SK-N-SH treated with all-trans-retinoic acid at 6 μM for 48 hours (cell line): ENCODE data around the gene PRRT2.
A peak's percentile ranks its signal among the peaks of the same experiment; 100 is the strongest.

ENCODE experiments used
- ATAC-seq: fragments of 200-7000 bp; cut with Tn5 transposase; 3 replicates; pipeline ENCODE4 v1.9.1; 2020; ENCODE audit warnings: mild to moderate bottlenecking, moderate library complexity
- ARNTL ChIP-seq: fragments of 450-650 bp; formaldehyde crosslinking; IDR thresholded peaks from 2 replicates; pipeline ENCODE4 v1.5.0; 2020; ENCODE audit warnings: low read depth, mild to moderate bottlenecking, moderate library complexity, borderline replicate concordance
- BACH2 ChIP-seq: fragments of 250-450 bp; sonication (Bioruptor Pico); IDR thresholded peaks from 2 replicates; pipeline ENCODE4 v1.9.0; 2021; ENCODE audit warnings: mild to moderate bottlenecking, borderline replicate concordance
- CSDC2 ChIP-seq: fragments of 250-450 bp; sonication (Bioruptor Pico); IDR thresholded peaks from 2 replicates; pipeline ENCODE4 v1.5.0; 2020; ENCODE audit warnings: mild to moderate bottlenecking, moderate library complexity
- ESRRG ChIP-seq: fragments of 250-450 bp; sonication (Bioruptor Pico); IDR thresholded peaks from 2 replicates; pipeline ENCODE4 v1.6.1; 2021; ENCODE audit warnings: mild to moderate bottlenecking
- ISL1 ChIP-seq: fragments of 250-450 bp; sonication (Bioruptor Pico); IDR thresholded peaks from 2 replicates; pipeline ENCODE4 v2.1.2; 2022; ENCODE audit warnings: mild to moderate bottlenecking, moderate library complexity
- OSR1 ChIP-seq: fragments of 250-450 bp; sonication (Bioruptor Pico); IDR thresholded peaks from 2 replicates; pipeline ENCODE4 v1.8.0; 2022; ENCODE audit warnings: moderate library complexity, mild to moderate bottlenecking, inconsistent platforms
- RARB ChIP-seq: fragments of 250-450 bp; sonication (Bioruptor Pico); IDR thresholded peaks from 2 replicates; pipeline ENCODE4 v1.8.0; 2021; ENCODE audit warnings: mild to moderate bottlenecking, moderate library complexity
- SNAI2 ChIP-seq: fragments of 250-450 bp; sonication (Bioruptor Pico); IDR thresholded peaks from 2 replicates; pipeline ENCODE4 v1.5.0; 2020; ENCODE audit warnings: mild to moderate bottlenecking, moderate library complexity
- TCF4 ChIP-seq: fragments of 250-450 bp; sonication (Bioruptor Pico); IDR thresholded peaks from 2 replicates; pipeline ENCODE4 v1.8.0; 2021; ENCODE audit warnings: mild to moderate bottlenecking, moderate library complexity, borderline replicate concordance
- TOX ChIP-seq: fragments of 250-450 bp; sonication (Bioruptor Pico); IDR thresholded peaks from 2 replicates; pipeline ENCODE4 v1.8.0; 2021; ENCODE audit warnings: mild to moderate bottlenecking, moderate library complexity, borderline replicate concordance
- ZC3H10 ChIP-seq: fragments of 250-450 bp; sonication (Bioruptor Pico); IDR thresholded peaks from 2 replicates; pipeline ENCODE4 v1.5.1; 2021; ENCODE audit warnings: mild to moderate bottlenecking, moderate library complexity
- ZFP3 ChIP-seq: fragments of 250-450 bp; sonication (Bioruptor Pico); IDR thresholded peaks from 2 replicates; pipeline ENCODE4 v1.5.0; 2020; ENCODE audit warnings: mild to moderate bottlenecking, moderate library complexity
- ZFP30 ChIP-seq: fragments of 450-650 bp; formaldehyde crosslinking; IDR thresholded peaks from 2 replicates; pipeline ENCODE4 v1.5.0; 2022; ENCODE audit warnings: mild to moderate bottlenecking, moderate library complexity
- ZNF565 ChIP-seq: fragments of 450-650 bp; formaldehyde crosslinking; conservative IDR thresholded peaks from 2 replicates; pipeline ENCODE4 v1.5.0; 2020; ENCODE audit warnings: low read depth, mild to moderate bottlenecking, moderate library complexity
- ZNF70 ChIP-seq: fragments of 450-650 bp; formaldehyde crosslinking; IDR thresholded peaks from 2 replicates; pipeline ENCODE4 v1.5.0; 2020; ENCODE audit warnings: mild to moderate bottlenecking, moderate library complexity
- ZNF8 ChIP-seq: fragments of 450-650 bp; formaldehyde crosslinking; IDR thresholded peaks from 2 replicates; pipeline ENCODE4 v1.5.0; 2020; ENCODE audit warnings: mild to moderate bottlenecking, moderate library complexity
- TF ChIP-seq, protein P1 (sequence below): fragments of 250-450 bp; sonication (Bioruptor Pico); IDR thresholded peaks from 2 replicates; pipeline ENCODE4 v1.5.1; 2021; ENCODE audit warnings: mild to moderate bottlenecking, moderate library complexity
- TF ChIP-seq, protein P2 (sequence below): fragments of 250-450 bp; sonication (Bioruptor Pico); IDR thresholded peaks from 2 replicates; pipeline ENCODE4 v1.5.1; 2020; ENCODE audit warnings: low read depth, mild to moderate bottlenecking, moderate library complexity
- TF ChIP-seq, protein P3 (sequence below): fragments of 250-450 bp; sonication (Bioruptor Pico); IDR thresholded peaks from 2 replicates; pipeline ENCODE4 v1.8.0; 2020; ENCODE audit warnings: mild to moderate bottlenecking, moderate library complexity, borderline replicate concordance
- TF ChIP-seq, protein P4 (sequence below): fragments of 250-450 bp; sonication (Bioruptor Pico); IDR thresholded peaks from 2 replicates; pipeline ENCODE4 v1.5.0; 2020; ENCODE audit warnings: mild to moderate bottlenecking, moderate library complexity
- TF ChIP-seq, protein P5 (sequence below): fragments of 250-450 bp; sonication (Bioruptor Pico); IDR thresholded peaks from 2 replicates; pipeline ENCODE4 v1.8.0; 2021; ENCODE audit warnings: low read depth, mild to moderate bottlenecking, moderate library complexity, borderline replicate concordance

Gene PRRT2

DNA sequence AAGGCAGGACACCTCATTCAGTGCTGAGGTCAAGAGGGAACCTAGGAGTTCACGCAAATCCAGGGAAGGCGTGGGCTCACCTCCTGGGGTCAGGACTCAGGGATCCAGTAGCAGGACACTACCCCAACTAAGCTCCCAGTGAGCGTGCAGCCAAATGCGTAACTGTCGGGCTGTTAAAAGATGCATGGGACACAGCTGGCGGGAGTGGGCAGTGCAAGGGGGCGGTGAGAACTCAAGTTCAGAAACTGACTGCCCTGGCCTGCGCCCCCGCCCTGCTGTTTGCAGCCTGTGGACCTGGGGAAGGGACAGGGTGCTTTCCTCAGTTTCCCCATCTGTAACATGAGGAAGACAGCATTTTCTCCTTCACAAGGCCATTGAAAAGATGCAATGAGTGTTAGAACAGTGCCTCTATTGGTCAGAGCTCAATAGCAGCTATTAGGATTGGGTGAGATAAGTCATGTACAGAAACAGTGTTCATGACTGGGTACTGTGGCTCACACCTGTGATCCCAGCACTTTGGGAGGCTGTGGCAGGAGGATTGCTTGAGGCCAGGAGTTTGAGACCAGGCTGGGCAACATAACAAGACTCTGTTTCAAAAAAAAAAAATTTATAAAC lies 30.8 kb downstream of the PRRT2 start:
- ATAC-seq, result peak; percentile 39; the same call in 2 of the 3 replicates
- TF ChIP-seq OSR1 (CRISPR knock-in tag), result no peak
- peak; percentile 46; the same call in 1 of the 2 replicates for TF ChIP-seq ZFP3 (CRISPR knock-in tag)
- TF ChIP-seq, protein P1, sequence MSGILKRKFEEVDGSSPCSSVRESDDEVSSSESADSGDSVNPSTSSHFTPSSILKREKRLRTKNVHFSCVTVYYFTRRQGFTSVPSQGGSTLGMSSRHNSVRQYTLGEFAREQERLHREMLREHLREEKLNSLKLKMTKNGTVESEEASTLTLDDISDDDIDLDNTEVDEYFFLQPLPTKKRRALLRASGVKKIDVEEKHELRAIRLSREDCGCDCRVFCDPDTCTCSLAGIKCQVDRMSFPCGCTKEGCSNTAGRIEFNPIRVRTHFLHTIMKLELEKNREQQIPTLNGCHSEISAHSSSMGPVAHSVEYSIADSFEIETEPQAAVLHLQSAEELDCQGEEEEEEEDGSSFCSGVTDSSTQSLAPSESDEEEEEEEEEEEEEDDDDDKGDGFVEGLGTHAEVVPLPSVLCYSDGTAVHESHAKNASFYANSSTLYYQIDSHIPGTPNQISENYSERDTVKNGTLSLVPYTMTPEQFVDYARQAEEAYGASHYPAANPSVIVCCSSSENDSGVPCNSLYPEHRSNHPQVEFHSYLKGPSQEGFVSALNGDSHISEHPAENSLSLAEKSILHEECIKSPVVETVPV (CRISPR knock-in tag), result no peak

DNA sequence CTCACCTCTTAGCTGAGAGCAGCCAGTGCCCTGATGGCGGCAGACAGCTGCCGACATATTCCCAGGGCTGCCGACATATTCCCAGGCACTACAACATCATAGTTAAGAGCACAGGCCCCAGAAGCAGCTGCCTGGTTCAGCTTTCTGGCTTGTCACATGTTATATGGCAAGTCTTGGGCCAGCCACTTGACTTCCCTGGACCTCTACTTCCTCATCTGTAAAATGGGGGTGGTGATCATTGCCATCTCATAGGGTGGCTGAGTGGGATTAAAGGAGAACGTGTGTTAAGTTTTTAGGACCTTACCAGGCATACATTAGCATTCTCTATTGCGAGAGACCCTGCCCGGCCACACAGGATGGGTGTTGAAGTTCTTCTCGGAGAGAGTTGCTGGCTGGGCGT lies 31.9 kb downstream of the PRRT2 start:
- ATAC-seq, result no peak

DNA sequence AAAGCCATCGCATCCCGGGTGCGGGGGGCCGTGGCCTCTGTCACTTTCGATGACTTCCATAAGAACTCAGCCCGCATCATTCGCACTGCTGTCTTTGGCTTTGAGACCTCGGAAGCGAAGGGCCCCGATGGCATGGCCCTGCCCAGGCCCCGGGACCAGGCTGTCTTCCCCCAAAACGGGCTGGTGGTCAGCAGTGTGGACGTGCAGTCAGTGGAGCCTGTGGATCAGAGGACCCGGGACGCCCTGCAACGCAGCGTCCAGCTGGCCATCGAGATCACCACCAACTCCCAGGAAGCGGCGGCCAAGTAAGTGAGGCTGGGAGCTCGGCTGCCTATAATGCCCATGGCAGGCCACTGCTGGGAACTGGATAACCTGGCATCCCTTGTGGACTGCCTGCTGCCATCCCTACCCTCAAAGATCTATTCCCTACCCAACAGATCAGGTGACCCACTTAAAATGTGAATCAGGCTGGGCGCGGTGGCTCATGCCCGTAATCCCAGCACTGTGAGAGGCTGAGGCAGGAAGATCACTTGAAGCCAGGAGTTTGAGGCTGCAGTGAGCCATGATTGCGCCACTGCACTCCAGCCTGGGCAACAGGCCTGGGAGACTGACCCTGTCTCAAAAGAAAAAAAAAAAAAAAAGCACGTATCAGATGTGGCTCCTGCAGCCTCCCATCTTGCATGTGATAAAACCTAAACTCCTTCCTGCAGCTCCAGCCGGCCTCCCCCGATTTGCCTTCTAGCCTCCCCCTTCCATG lies 32.8 kb downstream of the PRRT2 start:
- no peak for ATAC-seq
- TF ChIP-seq, protein P2, sequence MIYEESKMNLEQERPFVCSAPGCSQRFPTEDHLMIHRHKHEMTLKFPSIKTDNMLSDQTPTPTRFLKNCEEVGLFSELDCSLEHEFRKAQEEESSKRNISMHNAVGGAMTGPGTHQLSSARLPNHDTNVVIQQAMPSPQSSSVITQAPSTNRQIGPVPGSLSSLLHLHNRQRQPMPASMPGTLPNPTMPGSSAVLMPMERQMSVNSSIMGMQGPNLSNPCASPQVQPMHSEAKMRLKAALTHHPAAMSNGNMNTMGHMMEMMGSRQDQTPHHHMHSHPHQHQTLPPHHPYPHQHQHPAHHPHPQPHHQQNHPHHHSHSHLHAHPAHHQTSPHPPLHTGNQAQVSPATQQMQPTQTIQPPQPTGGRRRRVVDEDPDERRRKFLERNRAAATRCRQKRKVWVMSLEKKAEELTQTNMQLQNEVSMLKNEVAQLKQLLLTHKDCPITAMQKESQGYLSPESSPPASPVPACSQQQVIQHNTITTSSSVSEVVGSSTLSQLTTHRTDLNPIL, result no peak
- TF ChIP-seq, protein P3, sequence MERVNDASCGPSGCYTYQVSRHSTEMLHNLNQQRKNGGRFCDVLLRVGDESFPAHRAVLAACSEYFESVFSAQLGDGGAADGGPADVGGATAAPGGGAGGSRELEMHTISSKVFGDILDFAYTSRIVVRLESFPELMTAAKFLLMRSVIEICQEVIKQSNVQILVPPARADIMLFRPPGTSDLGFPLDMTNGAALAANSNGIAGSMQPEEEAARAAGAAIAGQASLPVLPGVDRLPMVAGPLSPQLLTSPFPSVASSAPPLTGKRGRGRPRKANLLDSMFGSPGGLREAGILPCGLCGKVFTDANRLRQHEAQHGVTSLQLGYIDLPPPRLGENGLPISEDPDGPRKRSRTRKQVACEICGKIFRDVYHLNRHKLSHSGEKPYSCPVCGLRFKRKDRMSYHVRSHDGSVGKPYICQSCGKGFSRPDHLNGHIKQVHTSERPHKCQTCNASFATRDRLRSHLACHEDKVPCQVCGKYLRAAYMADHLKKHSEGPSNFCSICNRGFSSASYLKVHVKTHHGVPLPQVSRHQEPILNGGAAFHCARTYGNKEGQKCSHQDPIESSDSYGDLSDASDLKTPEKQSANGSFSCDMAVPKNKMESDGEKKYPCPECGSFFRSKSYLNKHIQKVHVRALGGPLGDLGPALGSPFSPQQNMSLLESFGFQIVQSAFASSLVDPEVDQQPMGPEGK (CRISPR knock-in tag), result no peak
- TF ChIP-seq ESRRG, result no peak
- TF ChIP-seq RARB (CRISPR knock-in tag), result no peak
- no peak for TF ChIP-seq ISL1 (CRISPR knock-in tag)
- TF ChIP-seq, protein P1 (CRISPR knock-in tag), result no peak
- TF ChIP-seq ZNF565 (CRISPR knock-in tag), result no peak
- TF ChIP-seq TOX (CRISPR knock-in tag), result no peak

More for the DNA sequence above, 31.9 kb downstream of the PRRT2 start:
- TF ChIP-seq BACH2 (CRISPR knock-in tag), result no peak
- TF ChIP-seq ARNTL (CRISPR knock-in tag), result no peak
- TF ChIP-seq OSR1 (CRISPR knock-in tag), result no peak
- no peak for TF ChIP-seq TOX (CRISPR knock-in tag)
- TF ChIP-seq, protein P4, sequence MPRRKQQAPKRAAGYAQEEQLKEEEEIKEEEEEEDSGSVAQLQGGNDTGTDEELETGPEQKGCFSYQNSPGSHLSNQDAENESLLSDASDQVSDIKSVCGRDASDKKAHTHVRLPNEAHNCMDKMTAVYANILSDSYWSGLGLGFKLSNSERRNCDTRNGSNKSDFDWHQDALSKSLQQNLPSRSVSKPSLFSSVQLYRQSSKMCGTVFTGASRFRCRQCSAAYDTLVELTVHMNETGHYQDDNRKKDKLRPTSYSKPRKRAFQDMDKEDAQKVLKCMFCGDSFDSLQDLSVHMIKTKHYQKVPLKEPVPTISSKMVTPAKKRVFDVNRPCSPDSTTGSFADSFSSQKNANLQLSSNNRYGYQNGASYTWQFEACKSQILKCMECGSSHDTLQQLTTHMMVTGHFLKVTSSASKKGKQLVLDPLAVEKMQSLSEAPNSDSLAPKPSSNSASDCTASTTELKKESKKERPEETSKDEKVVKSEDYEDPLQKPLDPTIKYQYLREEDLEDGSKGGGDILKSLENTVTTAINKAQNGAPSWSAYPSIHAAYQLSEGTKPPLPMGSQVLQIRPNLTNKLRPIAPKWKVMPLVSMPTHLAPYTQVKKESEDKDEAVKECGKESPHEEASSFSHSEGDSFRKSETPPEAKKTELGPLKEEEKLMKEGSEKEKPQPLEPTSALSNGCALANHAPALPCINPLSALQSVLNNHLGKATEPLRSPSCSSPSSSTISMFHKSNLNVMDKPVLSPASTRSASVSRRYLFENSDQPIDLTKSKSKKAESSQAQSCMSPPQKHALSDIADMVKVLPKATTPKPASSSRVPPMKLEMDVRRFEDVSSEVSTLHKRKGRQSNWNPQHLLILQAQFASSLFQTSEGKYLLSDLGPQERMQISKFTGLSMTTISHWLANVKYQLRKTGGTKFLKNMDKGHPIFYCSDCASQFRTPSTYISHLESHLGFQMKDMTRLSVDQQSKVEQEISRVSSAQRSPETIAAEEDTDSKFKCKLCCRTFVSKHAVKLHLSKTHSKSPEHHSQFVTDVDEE (CRISPR knock-in tag), result no peak
- TF ChIP-seq, protein P3 (CRISPR knock-in tag), result no peak
- TF ChIP-seq, protein P5, sequence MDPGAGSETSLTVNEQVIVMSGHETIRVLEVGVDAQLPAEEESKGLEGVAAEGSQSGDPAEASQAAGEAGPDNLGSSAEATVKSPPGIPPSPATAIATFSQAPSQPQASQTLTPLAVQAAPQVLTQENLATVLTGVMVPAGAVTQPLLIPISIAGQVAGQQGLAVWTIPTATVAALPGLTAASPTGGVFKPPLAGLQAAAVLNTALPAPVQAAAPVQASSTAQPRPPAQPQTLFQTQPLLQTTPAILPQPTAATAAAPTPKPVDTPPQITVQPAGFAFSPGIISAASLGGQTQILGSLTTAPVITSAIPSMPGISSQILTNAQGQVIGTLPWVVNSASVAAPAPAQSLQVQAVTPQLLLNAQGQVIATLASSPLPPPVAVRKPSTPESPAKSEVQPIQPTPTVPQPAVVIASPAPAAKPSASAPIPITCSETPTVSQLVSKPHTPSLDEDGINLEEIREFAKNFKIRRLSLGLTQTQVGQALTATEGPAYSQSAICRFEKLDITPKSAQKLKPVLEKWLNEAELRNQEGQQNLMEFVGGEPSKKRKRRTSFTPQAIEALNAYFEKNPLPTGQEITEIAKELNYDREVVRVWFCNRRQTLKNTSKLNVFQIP (CRISPR knock-in tag), result no peak
- no peak for TF ChIP-seq ZFP30
- TF ChIP-seq TCF4 (CRISPR knock-in tag), result no peak
- no peak for TF ChIP-seq ESRRG
- no peak for TF ChIP-seq ZC3H10 (CRISPR knock-in tag)
- no peak for TF ChIP-seq ISL1 (CRISPR knock-in tag)
- no peak for TF ChIP-seq SNAI2 (CRISPR knock-in tag)
- TF ChIP-seq ZNF8 (CRISPR knock-in tag), result no peak
- TF ChIP-seq, protein P1 (CRISPR knock-in tag), result no peak
- TF ChIP-seq ZNF70, result no peak
- no peak for TF ChIP-seq CSDC2 (CRISPR knock-in tag)
- TF ChIP-seq RARB (CRISPR knock-in tag), result no peak
- no peak for TF ChIP-seq ZFP3 (CRISPR knock-in tag)
- TF ChIP-seq, all 23 proteins: peak for 0
